OCI-LY3 (cell line): ENCODE measurements around the gene AKAP9.

Experiments used
- EZH2phosphoT487 ChIP-seq: fragments of 200-600 bp; shearing (Covaris generic); IDR thresholded peaks from 2 replicates; pipeline ENCODE4 v1.6.1; 2018; ENCODE audit warnings: antibody characterized with exemption, mixed run types, low read depth
- TF ChIP-seq, protein P1 (sequence below): fragments of 200-600, 300-600 bp; sonication (generic); IDR thresholded peaks from 2 replicates; pipeline ENCODE4 v1.5.1; 2014; ENCODE audit warnings: antibody characterized with exemption, low read length, low read depth

DNA sequence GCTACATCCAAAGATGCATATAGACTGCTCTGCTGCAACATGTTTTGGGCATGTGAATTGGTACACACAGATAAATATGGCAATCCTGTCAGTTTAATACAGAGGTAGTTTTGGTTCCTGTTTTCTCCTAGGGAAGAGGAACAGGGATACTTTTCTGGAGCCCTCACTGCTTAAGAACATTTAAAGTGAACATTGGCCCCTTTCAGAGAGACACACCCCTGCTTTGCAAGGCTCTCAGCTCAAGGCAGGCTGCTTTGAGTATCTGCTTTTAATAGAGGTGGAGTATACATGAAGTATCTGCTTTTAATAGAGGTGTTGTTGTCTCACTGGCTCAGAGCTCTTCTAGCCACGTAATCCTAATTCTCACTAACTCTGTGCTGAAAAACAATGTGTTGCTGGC is 154.7 kb downstream of the AKAP9 start:
- TF ChIP-seq EZH2phosphoT487, result no peak
- TF ChIP-seq, protein P1, sequence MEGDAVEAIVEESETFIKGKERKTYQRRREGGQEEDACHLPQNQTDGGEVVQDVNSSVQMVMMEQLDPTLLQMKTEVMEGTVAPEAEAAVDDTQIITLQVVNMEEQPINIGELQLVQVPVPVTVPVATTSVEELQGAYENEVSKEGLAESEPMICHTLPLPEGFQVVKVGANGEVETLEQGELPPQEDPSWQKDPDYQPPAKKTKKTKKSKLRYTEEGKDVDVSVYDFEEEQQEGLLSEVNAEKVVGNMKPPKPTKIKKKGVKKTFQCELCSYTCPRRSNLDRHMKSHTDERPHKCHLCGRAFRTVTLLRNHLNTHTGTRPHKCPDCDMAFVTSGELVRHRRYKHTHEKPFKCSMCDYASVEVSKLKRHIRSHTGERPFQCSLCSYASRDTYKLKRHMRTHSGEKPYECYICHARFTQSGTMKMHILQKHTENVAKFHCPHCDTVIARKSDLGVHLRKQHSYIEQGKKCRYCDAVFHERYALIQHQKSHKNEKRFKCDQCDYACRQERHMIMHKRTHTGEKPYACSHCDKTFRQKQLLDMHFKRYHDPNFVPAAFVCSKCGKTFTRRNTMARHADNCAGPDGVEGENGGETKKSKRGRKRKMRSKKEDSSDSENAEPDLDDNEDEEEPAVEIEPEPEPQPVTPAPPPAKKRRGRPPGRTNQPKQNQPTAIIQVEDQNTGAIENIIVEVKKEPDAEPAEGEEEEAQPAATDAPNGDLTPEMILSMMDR, result no peak
